ENCODE data around the gene ZKSCAN8. TPM values are rescaled to one million over a fixed set of nuclear protein-coding genes. Genes with fewer than 3 reads are reported as not detected.

The ZKSCAN8 gene
- total RNA-seq, 1 experiment from 2014 or later = 29.4 TPM

- Histone ChIP-seq H3K4me3 (ENCODE audit: low read depth, low read length, poor library complexity, severe bottlenecking) (no peak overlapping the region), H3K4me1 (ENCODE audit: insufficient read depth, low read length, poor library complexity, severe bottlenecking) (no peaks in the 10 kb centered on the region), H3K27ac (ENCODE audit: low read depth, low read length, poor library complexity, severe bottlenecking) (no peak overlapping the region), H3K36me3 (ENCODE audit: insufficient read depth, low read length, poor library complexity, severe bottlenecking) (no peaks in the 10 kb centered on the region), H3K27me3 (replicated peaks; ENCODE audit: insufficient read depth, low read depth, low read length, poor library complexity) (no peaks in the 10 kb centered on the region), H3K9me3 (ENCODE audit: low read depth, low read length, poor library complexity, severe bottlenecking) (no peaks in the 10 kb centered on the region)
- ChIA-PET POLR2A (ENCODE audit: low non-redundant PET) (no interaction called here), CTCF (no interaction called here)
- TF ChIP-seq CTCF (conservative IDR thresholded peaks at IDR 0.05; ENCODE audit: low read depth, low read length) (no peak), EZH2 (IDR thresholded peaks at IDR 0.05; ENCODE audit: borderline replicate concordance, low read depth, low read length, poor library complexity, severe bottlenecking) (no peak)
- intact Hi-C loops (cut with micrococcal nuclease; ENCODE audit: unreplicated experiment) = no loop called here
- no peak for DNase-seq (ENCODE audit: low spot score)
- BruUV-seq (replicated peaks) = no TSS peak
Measured at GRCh38 chr6:28171271-28171670, 29.6 kb downstream of the ZKSCAN8 start.

DNA sequence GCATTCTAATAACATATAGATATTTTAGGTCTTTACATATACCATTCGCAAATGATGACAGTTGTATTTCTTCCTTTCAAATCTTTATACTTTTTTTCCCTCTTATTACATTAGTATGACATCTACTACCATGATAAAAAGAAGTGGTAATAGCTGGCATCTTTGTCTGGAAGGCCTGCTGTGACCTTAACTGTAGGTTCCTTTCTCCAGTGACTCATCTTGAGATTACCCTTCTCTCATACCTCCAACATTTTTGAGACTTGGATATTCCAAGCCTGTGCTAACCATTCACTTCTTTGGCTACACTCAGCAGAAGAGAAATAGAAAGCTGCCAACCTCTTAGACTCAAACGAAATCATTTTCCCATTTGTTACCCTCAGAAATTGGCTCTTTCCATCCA is 30.3 kb downstream of the ZKSCAN8 start:
- CTCF ChIA-PET = no interaction called here
- no TSS peak for BruUV-seq (replicated peaks)

DNA sequence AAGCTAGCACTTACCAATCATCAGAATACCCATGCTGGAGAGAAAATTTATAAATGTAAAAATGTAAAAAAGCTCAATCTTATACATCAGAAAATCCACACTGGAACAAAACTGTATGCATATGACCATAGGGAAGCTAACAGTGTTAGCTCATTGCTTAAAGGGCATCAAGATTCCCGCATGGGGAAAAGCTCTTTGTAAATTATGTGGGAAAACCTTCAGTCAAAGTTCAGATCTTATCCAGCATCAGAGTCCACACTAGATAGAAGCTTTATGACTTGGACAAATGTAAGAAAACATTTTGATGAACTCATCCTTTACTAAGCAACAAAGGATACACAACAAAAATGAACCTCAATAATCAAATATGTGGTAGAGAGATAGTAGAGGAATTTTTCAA is 34.7 kb downstream of the ZKSCAN8 start:
- Histone ChIP-seq H3K36me3 (ENCODE audit: insufficient read depth, low read length, poor library complexity, severe bottlenecking) (no peaks in the 10 kb centered on the region), H3K27ac (ENCODE audit: low read depth, low read length, poor library complexity, severe bottlenecking) (no peak overlapping the region), H3K9me3 (ENCODE audit: low read depth, low read length, poor library complexity, severe bottlenecking) (no peaks in the 10 kb centered on the region), H3K27me3 (replicated peaks; ENCODE audit: insufficient read depth, low read depth, low read length, poor library complexity) (no peaks in the 10 kb centered on the region), H3K4me1 (ENCODE audit: insufficient read depth, low read length, poor library complexity, severe bottlenecking) (no peaks in the 10 kb centered on the region), H3K4me3 (ENCODE audit: low read depth, low read length, poor library complexity, severe bottlenecking) (no peak overlapping the region)
- CTCF ChIA-PET = no interaction called here
- intact Hi-C loops (cut with micrococcal nuclease; ENCODE audit: unreplicated experiment) = no loop called here
- no peak for DNase-seq (ENCODE audit: low spot score)
- no TSS peak for BruUV-seq (replicated peaks)
- TF ChIP-seq CTCF (conservative IDR thresholded peaks at IDR 0.05; ENCODE audit: low read depth, low read length) (no peak), EZH2 (IDR thresholded peaks at IDR 0.05; ENCODE audit: borderline replicate concordance, low read depth, low read length, poor library complexity, severe bottlenecking) (no peak)
- POLR2A ChIA-PET (ENCODE audit: low non-redundant PET) = no interaction called here

More for the DNA sequence above, 30.3 kb downstream of the ZKSCAN8 start:
- no peak for TF ChIP-seq EZH2 (IDR thresholded peaks at IDR 0.05; ENCODE audit: borderline replicate concordance, low read depth, low read length, poor library complexity, severe bottlenecking)
- TF ChIP-seq CTCF (conservative IDR thresholded peaks at IDR 0.05; ENCODE audit: low read depth, low read length) = no peak
- no peak overlapping the region for H3K4me3 ChIP-seq (ENCODE audit: low read depth, low read length, poor library complexity, severe bottlenecking)
- H3K4me1 ChIP-seq (ENCODE audit: insufficient read depth, low read length, poor library complexity, severe bottlenecking) = no peaks in the 10 kb centered on the region
- POLR2A ChIA-PET (ENCODE audit: low non-redundant PET) = no interaction called here
- no peak for DNase-seq (ENCODE audit: low spot score)
- H3K36me3 ChIP-seq (ENCODE audit: insufficient read depth, low read length, poor library complexity, severe bottlenecking) = no peaks in the 10 kb centered on the region
- intact Hi-C loops (cut with micrococcal nuclease; ENCODE audit: unreplicated experiment) = no loop called here
- H3K27me3 ChIP-seq (replicated peaks; ENCODE audit: insufficient read depth, low read depth, low read length, poor library complexity) = no peaks in the 10 kb centered on the region
- no peaks in the 10 kb centered on the region for H3K9me3 ChIP-seq (ENCODE audit: low read depth, low read length, poor library complexity, severe bottlenecking)
- H3K27ac ChIP-seq (ENCODE audit: low read depth, low read length, poor library complexity, severe bottlenecking) = no peak overlapping the region
